H1 (cell line): Measurements from ENCODE around the gene PRSS2. TPM values are rescaled to one million over a fixed set of nuclear protein-coding genes. Genes with fewer than 3 reads are reported as not detected.

Experiments
- CTCF ChIA-PET: fragments of 300-600 bp; sonication (Branson Sonifier 250); formaldehyde crosslinking; loops from one replicate; lab custom pipeline; 2021; ENCODE audit not compliant: partially characterized antibody; lab: Charles Lee
- POLR2A ChIA-PET: fragments of 300-600 bp; sonication (Branson Sonifier 250); formaldehyde crosslinking; loops from one replicate; lab custom pipeline; 2021; ENCODE audit warnings: inconsistent platforms; ENCODE audit not compliant: partially characterized antibody; lab: Charles Lee
- DNase-seq, 2 experiments: peaks; one replicate each; pipeline versions ENCODE4 v3.0.0 to v3.0.0-alpha.2; 2010 to 2022; ENCODE audit warnings: low spot score in 2 of 2, low read depth in 1 of 2, mixed read lengths in 1 of 2
- FAIRE-seq: peaks from 2 replicates; lab custom pipeline; 2011; peaks lifted over from hg19 to GRCh38; lab: Jason Lieb, UNC
- H2AFZ ChIP-seq: 2 replicates; pipeline ENCODE4 v1.8.1; 2012; ENCODE audit warnings: low read length, inconsistent platforms
- H2AK5ac ChIP-seq: 2 replicates; pipeline ENCODE4 v1.6.1; 2013; ENCODE audit warnings: low read depth, low read length
- H2BK120ac ChIP-seq: replicated peaks from 2 replicates; pipeline ENCODE3; 2013; ENCODE audit warnings: low read depth, low read length, inconsistent platforms
- H2BK12ac ChIP-seq: 2 replicates; pipeline ENCODE4 v1.6.1; 2013; ENCODE audit warnings: low read depth, low read length
- H2BK15ac ChIP-seq: 2 replicates; pipeline ENCODE4 v1.6.1; 2013; ENCODE audit warnings: low read length
- H2BK20ac ChIP-seq: 2 replicates; pipeline ENCODE4 v1.6.1; 2013; ENCODE audit warnings: low read length
- H2BK5ac ChIP-seq: 2 replicates; pipeline ENCODE4 v1.6.1; 2013; ENCODE audit warnings: low read depth, low read length
- H3K14ac ChIP-seq: 2 replicates; pipeline ENCODE4 v1.6.1; 2013; ENCODE audit warnings: inconsistent platforms; ENCODE audit not compliant: insufficient read length
- H3K18ac ChIP-seq: 2 replicates; pipeline ENCODE4 v1.6.1; 2013; ENCODE audit warnings: low read length; ENCODE audit errors: extremely low read depth
- H3K23ac ChIP-seq: 2 replicates; pipeline ENCODE4 v1.6.1; 2013; ENCODE audit warnings: inconsistent platforms; ENCODE audit not compliant: insufficient read length
- H3K23me2 ChIP-seq: 2 replicates; pipeline ENCODE4 v1.6.1; 2013; ENCODE audit warnings: low read depth, low read length
- H3K27ac ChIP-seq: 2 replicates; pipeline ENCODE4 v1.6.1; 2011; ENCODE audit warnings: low read depth, low read length, inconsistent platforms
- H3K27me3 ChIP-seq, 4 experiments: replicated peaks in 1 of 4; 1 replicate in 1 of 4; 2 replicates in 3 of 4; pipeline versions ENCODE4 v1.6.1 to v1.8.1; 2011 to 2013; ENCODE audit warnings: low read length in 3 of 4, mild to moderate bottlenecking in 3 of 4, inconsistent platforms in 2 of 4, mixed read lengths in 2 of 4, moderate library complexity in 1 of 4; ENCODE audit not compliant: control insufficient read depth in 3 of 4, insufficient read depth in 3 of 4; ENCODE audit errors: extremely low read depth in 1 of 4
- H3K36me3 ChIP-seq, 4 experiments: 2 replicates each; pipeline versions ENCODE4 v1.6.1 to v1.8.1; 2011 to 2013; ENCODE audit warnings: mild to moderate bottlenecking in 4 of 4, low read length in 3 of 4, moderate library complexity in 2 of 4, control low read depth in 1 of 4, inconsistent platforms in 1 of 4; ENCODE audit not compliant: insufficient read depth in 4 of 4, control insufficient read depth in 2 of 4
- H3K4ac ChIP-seq: replicated peaks from 2 replicates; pipeline ENCODE3; 2013; ENCODE audit warnings: low read length, low read depth, mixed read lengths, inconsistent platforms; ENCODE audit not compliant: insufficient read length
- H3K4me1 ChIP-seq, 4 experiments: replicated peaks in 1 of 4; 1 replicate in 1 of 4; 2 replicates in 3 of 4; pipeline versions ENCODE4 v1.6.1 to v1.8.1; 2011 to 2013; ENCODE audit warnings: low read length in 3 of 4, inconsistent platforms in 2 of 4, mixed read lengths in 1 of 4; ENCODE audit not compliant: insufficient read depth in 4 of 4, control insufficient read depth in 3 of 4
- H3K4me2 ChIP-seq, 2 experiments: 2 replicates each; pipeline versions ENCODE4 v1.6.1 to v1.8.1; 2011 to 2013; ENCODE audit warnings: low read depth in 2 of 2, low read length in 2 of 2, control low read depth in 1 of 2, inconsistent platforms in 1 of 2, mild to moderate bottlenecking in 1 of 2; ENCODE audit not compliant: insufficient read depth in 1 of 2
- H3K4me3 ChIP-seq, 4 experiments: fragments of 200-600, 300-600 bp in 1 of 4; sonication (generic), shearing (Covaris generic), sonication (Bioruptor Twin) in 1 of 4; 2 replicates each; pipeline versions ENCODE4 v1.5.1 to v1.8.1; 2011 to 2016; ENCODE audit warnings: low read length in 4 of 4, low read depth in 3 of 4, control low read depth in 2 of 4, inconsistent platforms in 2 of 4, mild to moderate bottlenecking in 2 of 4, mixed read lengths in 1 of 4, moderate library complexity in 1 of 4; ENCODE audit not compliant: insufficient read depth in 2 of 4; ENCODE audit errors: extremely low read depth in 1 of 4
- H3K56ac ChIP-seq: replicated peaks from 2 replicates; pipeline ENCODE3; 2013; ENCODE audit warnings: low read depth, mild to moderate bottlenecking, mixed read lengths, low read length, inconsistent platforms; ENCODE audit not compliant: insufficient read length
- H3K79me1 ChIP-seq: 2 replicates; pipeline ENCODE4 v1.6.1; 2013; ENCODE audit warnings: low read depth, low read length, control low read depth
- H3K79me2 ChIP-seq, 2 experiments: 2 replicates each; pipeline versions ENCODE4 v1.6.1 to v1.8.1; 2012 to 2013; ENCODE audit warnings: low read length in 2 of 2, mild to moderate bottlenecking in 2 of 2, inconsistent platforms in 1 of 2; ENCODE audit not compliant: insufficient read depth in 2 of 2, control insufficient read depth in 1 of 2
- H3K9ac ChIP-seq, 4 experiments: replicated peaks in 1 of 4; 1 replicate in 1 of 4; 2 replicates in 3 of 4; pipeline versions ENCODE4 v1.6.1 to v1.8.1; 2011 to 2013; ENCODE audit warnings: low read depth in 3 of 4, low read length in 3 of 4, control low read depth in 2 of 4, mild to moderate bottlenecking in 2 of 4, moderate library complexity in 2 of 4, inconsistent platforms in 1 of 4; ENCODE audit errors: extremely low read depth in 1 of 4
- H3K9me3 ChIP-seq, 2 experiments: 2 replicates each; pipeline versions ENCODE4 v1.6.1 to v1.8.1; 2012 to 2013; ENCODE audit warnings: mild to moderate bottlenecking in 2 of 2, moderate library complexity in 2 of 2, control low read depth in 1 of 2, inconsistent platforms in 1 of 2, low read depth in 1 of 2, low read length in 1 of 2, mixed read lengths in 1 of 2; ENCODE audit not compliant: insufficient read depth in 2 of 2
- H4K20me1 ChIP-seq, 2 experiments: replicated peaks in 1 of 2; 2 replicates each; pipeline versions ENCODE3 to v1.8.1; 2011 to 2013; ENCODE audit warnings: inconsistent platforms in 2 of 2, low read length in 2 of 2, mild to moderate bottlenecking in 1 of 2; ENCODE audit not compliant: insufficient read depth in 2 of 2, control insufficient read depth in 1 of 2
- H4K5ac ChIP-seq: 2 replicates; pipeline ENCODE4 v1.6.1; 2013; ENCODE audit warnings: low read length, low read depth, mixed read lengths, inconsistent platforms; ENCODE audit not compliant: insufficient read length
- H4K8ac ChIP-seq: 2 replicates; pipeline ENCODE4 v1.8.0; 2013; ENCODE audit warnings: mild to moderate bottlenecking, moderate library complexity, low read length, inconsistent platforms; ENCODE audit not compliant: insufficient read depth; ENCODE audit errors: extremely low read depth
- H4K91ac ChIP-seq: replicated peaks from 2 replicates; pipeline ENCODE3; 2013; ENCODE audit warnings: low read length, mixed read lengths, inconsistent platforms; ENCODE audit not compliant: insufficient read length
- BACH1 ChIP-seq: IDR thresholded peaks from 2 replicates; pipeline ENCODE4 v1.6.1; 2012; ENCODE audit warnings: low read length, improper control_type of control experiment
- NRF1 ChIP-seq: IDR thresholded peaks from 2 replicates; pipeline ENCODE4 v1.6.1; 2011; ENCODE audit warnings: mild to moderate bottlenecking, low read depth, low read length, improper control_type of control experiment
- SRF ChIP-seq: IDR thresholded peaks from 2 replicates; pipeline ENCODE4 v1.6.1; 2011; ENCODE audit warnings: mild to moderate bottlenecking, low read depth, low read length, moderate library complexity
- WGBS, 2 experiments: shearing (Covaris generic) in 1 of 2; methylation state at CpG; one replicate each; pipeline versions ENCODE4 v1.1.6 to v1.1.7; 2013 to 2015; ENCODE audit warnings: low lambda C conversion rate in 2 of 2, mixed read lengths in 2 of 2, inconsistent platforms in 1 of 2, low coverage in 1 of 2, missing lambda C conversion rate in 1 of 2; ENCODE audit not compliant: insufficient replicate concordance in 2 of 2, insufficient coverage in 1 of 2, insufficient read length in 1 of 2; ENCODE audit errors: extremely low coverage in 1 of 2, missing lambda C conversion rate in 1 of 2; 5-methylcytosine and 5-hydroxymethylcytosine counted together
- polyA plus RNA-seq, 7 experiments: library from polyadenylated mRNA; depleted of rRNA in 3 of 7; stranded (reverse) in 5 of 7; unstranded in 2 of 7; fragments of >200 nt in 5 of 7; fragments of 200-250 nt in 2 of 7; gene quantifications; 1 replicate in 5 of 7; 2 replicates in 1 of 7; 4 replicates in 1 of 7; pipeline versions ENCODE4 v1.2.1 to v1.2.3, GENCODE V29; 2011 to 2013; ENCODE audit warnings: missing spikeins in 2 of 7, mixed read lengths in 2 of 7
- total RNA-seq: library from RNA; stranded (reverse); fragmentation: NEBNext Ultra II Directional; extraction: Animal tissue kit (Norgen Biotek cat#: 25700); gene quantifications from 2 replicates; pipeline ENCODE4 v1.2.1, GENCODE V29; 2021
- TF ChIP-seq, protein P1 (sequence below): IDR thresholded peaks from 2 replicates; pipeline ENCODE4 v1.6.1; 2011; ENCODE audit warnings: low read length, improper control_type of control experiment
- TF ChIP-seq, protein P2 (sequence below): IDR thresholded peaks from 2 replicates; pipeline ENCODE4 v1.6.1; 2011; ENCODE audit warnings: low read depth, mild to moderate bottlenecking, low read length; ENCODE audit not compliant: insufficient read depth

PRSS2 gene
- total and polyA plus RNA-seq, 2 of the 8 experiments (the other 6 are each of a cell fraction or from before 2014, with no cell fraction given), result not detected

DNA sequence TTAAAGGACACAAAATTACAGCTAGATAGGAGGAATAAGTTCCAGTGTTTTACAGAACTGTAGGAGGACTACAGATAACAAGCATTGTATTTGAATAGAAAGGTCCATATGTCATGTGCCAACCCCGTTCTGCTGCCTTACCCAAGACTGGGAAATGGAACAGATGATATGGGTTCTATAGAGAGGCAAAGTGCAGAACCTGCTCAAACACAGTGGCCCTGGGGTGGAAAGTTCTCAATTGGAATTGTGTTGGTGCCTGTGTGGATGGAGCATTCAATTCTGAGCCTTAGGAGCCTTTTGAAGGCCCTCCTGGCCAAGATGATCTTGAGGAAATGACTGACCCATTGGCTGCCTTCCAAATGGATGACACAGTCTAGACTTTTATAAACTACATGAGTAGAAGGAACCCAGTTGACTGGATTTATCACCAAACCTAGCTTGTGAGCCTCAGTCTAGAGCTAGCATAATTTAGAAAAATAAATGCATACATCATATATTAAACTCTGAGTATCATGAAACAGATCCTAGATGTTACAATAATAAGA lies 25.6 kb upstream of the PRSS2 start:
- H3K23me2 ChIP-seq, result no peaks in the 10 kb centered on the region
- no peak overlapping the region for H3K27ac ChIP-seq
- FAIRE-seq (no peak), DNase-seq (no peak)
- no peaks in the 10 kb centered on the region for H3K79me2 ChIP-seq
- no peak overlapping the region for H2BK15ac ChIP-seq
- H3K79me1 ChIP-seq, result no peaks in the 10 kb centered on the region
- no peak overlapping the region for H4K5ac ChIP-seq
- no peaks in the 10 kb centered on the region for H3K9me3 ChIP-seq
- no peaks in the 10 kb centered on the region for H3K27me3 ChIP-seq
- WGBS, 2 experiments, result 93% methylated on average over 1 of the region's 1 CpG; no CpG with 5 or more reads in 1 of the 2 experiments
- POLR2A ChIA-PET, result no interaction called here
- H3K18ac ChIP-seq, result no peak overlapping the region
- CTCF ChIA-PET, result interaction anchor here (1.0 to 1.2 kb wide), 3 partner anchors 9 to 118 kb away, joined by 3 read pairs; no protein-coding TSS in a partner anchor
- no peak overlapping the region for H2AFZ ChIP-seq
- H3K14ac ChIP-seq, result no peak overlapping the region
- H2BK20ac ChIP-seq, result no peak overlapping the region
- H3K4me2 ChIP-seq, result no peak overlapping the region
- H4K91ac ChIP-seq, result no peak overlapping the region
- TF ChIP-seq, protein P1, sequence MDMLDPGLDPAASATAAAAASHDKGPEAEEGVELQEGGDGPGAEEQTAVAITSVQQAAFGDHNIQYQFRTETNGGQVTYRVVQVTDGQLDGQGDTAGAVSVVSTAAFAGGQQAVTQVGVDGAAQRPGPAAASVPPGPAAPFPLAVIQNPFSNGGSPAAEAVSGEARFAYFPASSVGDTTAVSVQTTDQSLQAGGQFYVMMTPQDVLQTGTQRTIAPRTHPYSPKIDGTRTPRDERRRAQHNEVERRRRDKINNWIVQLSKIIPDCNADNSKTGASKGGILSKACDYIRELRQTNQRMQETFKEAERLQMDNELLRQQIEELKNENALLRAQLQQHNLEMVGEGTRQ, result no peak
- no peak for TF ChIP-seq BACH1
- no peak for TF ChIP-seq SRF
- TF ChIP-seq NRF1, result no peak
- TF ChIP-seq, protein P2, sequence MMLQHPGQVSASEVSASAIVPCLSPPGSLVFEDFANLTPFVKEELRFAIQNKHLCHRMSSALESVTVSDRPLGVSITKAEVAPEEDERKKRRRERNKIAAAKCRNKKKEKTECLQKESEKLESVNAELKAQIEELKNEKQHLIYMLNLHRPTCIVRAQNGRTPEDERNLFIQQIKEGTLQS, result no peak
- H2BK12ac ChIP-seq, result no peak overlapping the region
- no peak overlapping the region for H2BK120ac ChIP-seq
- H2BK5ac ChIP-seq, result no peak overlapping the region
- no peak overlapping the region for H4K8ac ChIP-seq
- H3K23ac ChIP-seq, result no peak overlapping the region
- no peak overlapping the region for H3K4ac ChIP-seq
- no peaks in the 10 kb centered on the region for H3K36me3 ChIP-seq
- no peaks in the 10 kb centered on the region for H3K4me1 ChIP-seq
- H2AK5ac ChIP-seq, result no peak overlapping the region
- no peak overlapping the region for H3K4me3 ChIP-seq
- H3K9ac ChIP-seq, result no peak overlapping the region
- no peak overlapping the region for H3K56ac ChIP-seq
- H4K20me1 ChIP-seq, result no peaks in the 10 kb centered on the region
